HCT116 (cell line): ENCODE measurements around the gene CDC42BPB. TPM values are rescaled to one million over a fixed set of nuclear protein-coding genes. Genes with fewer than 3 reads are reported as not detected.

Experiments used
- ATAC-seq: fragments of 200-7000 bp; cut with Tn5 transposase; 2 replicates; pipeline ENCODE4 v1.9.1; 2020; ENCODE audit warnings: mild to moderate bottlenecking, moderate library complexity
- BruUV-seq: library from RNA; stranded (reverse); fragments of 400-500 nt; replicated peaks from 2 replicates; lab custom pipeline; 2021; lab: Mats Ljungman, UMichigan
- CTCF ChIA-PET: fragments of 300-600 bp; sonication (Branson Sonifier 250); formaldehyde crosslinking; loops from one replicate; lab custom pipeline; 2021; ENCODE audit warnings: antibody characterized with exemption; lab: Charles Lee
- POLR2A ChIA-PET: fragments of 300-600, 350-600 bp; sonication (Branson Sonifier 250); formaldehyde crosslinking; loops from one replicate; lab custom pipeline; 2021; ENCODE audit warnings: antibody characterized with exemption; lab: Charles Lee
- RAD21 ChIA-PET, 2 experiments: fragments of 300-600 bp; sonication (Branson Sonifier 250); formaldehyde crosslinking; loops; one replicate each; lab custom pipeline; 2023; ENCODE audit warnings: low total read pairs in 2 of 2; ENCODE audit not compliant: uncharacterized antibody in 2 of 2, unreplicated experiment in 2 of 2, low non-redundant PET in 1 of 2; lab: Charles Lee
- DNase-seq: peaks from one replicate; pipeline ENCODE4 v3.0.0-alpha.2; 2010; ENCODE audit warnings: low read depth, low spot score
- H2AFZ ChIP-seq: fragments of 200-600 bp; shearing (Covaris generic), sonication (generic); 2 replicates; pipeline ENCODE4 v1.6.1; 2017; ENCODE audit warnings: low read depth, mixed run types, mixed read lengths, antibody characterized with exemption, low read length; ENCODE audit not compliant: poor library complexity, severe bottlenecking
- H3K27ac ChIP-seq: 2 replicates; pipeline ENCODE4 v1.5.1; 2012; ENCODE audit warnings: low read depth, low read length
- H3K27me3 ChIP-seq: fragments of 200-600 bp; sonication (generic); 2 replicates; pipeline ENCODE4 v1.6.1; 2016; ENCODE audit warnings: mixed run types, low read length, mixed read lengths; ENCODE audit not compliant: insufficient read depth
- H3K36me3 ChIP-seq, 2 experiments: fragments of 200-500 bp in 1 of 2; fragments of 200-600 bp in 1 of 2; sonication (Bioruptor generic) in 1 of 2; sonication (generic) in 1 of 2; 2 replicates each; pipeline versions ENCODE4 v1.5.1 to v1.6.1; 2014 to 2016; ENCODE audit warnings: low read length in 2 of 2, inconsistent platforms in 1 of 2, mixed read lengths in 1 of 2, mixed run types in 1 of 2; ENCODE audit not compliant: insufficient read depth in 2 of 2, control insufficient read depth in 1 of 2
- H3K4me1 ChIP-seq, 2 experiments: fragments of 200-600 bp in 1 of 2; sonication (generic) in 1 of 2; 2 replicates each; pipeline versions ENCODE4 v1.5.1 to v1.6.1; 2012 to 2017; ENCODE audit warnings: low read length in 2 of 2, inconsistent platforms in 1 of 2, mild to moderate bottlenecking in 1 of 2, mixed read lengths in 1 of 2, mixed run types in 1 of 2, moderate library complexity in 1 of 2; ENCODE audit not compliant: insufficient read depth in 2 of 2, control insufficient read depth in 1 of 2
- H3K4me2 ChIP-seq: fragments of 200-600 bp; sonication (generic); 2 replicates; pipeline ENCODE4 v1.6.1; 2017; ENCODE audit warnings: mixed run types, low read length, mixed read lengths
- H3K4me3 ChIP-seq, 2 experiments: fragments of 200-600 bp in 1 of 2; sonication (generic) in 1 of 2; replicated peaks in 1 of 2; 2 replicates each; pipeline ENCODE4 v1.5.1; 2011 to 2016; ENCODE audit warnings: low read length in 2 of 2, control low read depth in 1 of 2, low read depth in 1 of 2, mild to moderate bottlenecking in 1 of 2, mixed read lengths in 1 of 2, mixed run types in 1 of 2
- H3K79me2 ChIP-seq: fragments of 200-600 bp; sonication (generic); 2 replicates; pipeline ENCODE4 v1.6.1; 2017; ENCODE audit warnings: mild to moderate bottlenecking, mixed run types, low read length, moderate library complexity, mixed read lengths; ENCODE audit not compliant: insufficient read depth
- H3K9ac ChIP-seq: fragments of 200-600 bp; sonication (generic); 2 replicates; pipeline ENCODE4 v1.6.1; 2016; ENCODE audit warnings: low read length, mixed read lengths
- H3K9me2 ChIP-seq: fragments of 200-600 bp; sonication (generic), shearing (Covaris generic); 2 replicates; pipeline ENCODE4 v1.6.1; 2017; ENCODE audit warnings: mixed run types, mild to moderate bottlenecking, moderate library complexity; ENCODE audit not compliant: insufficient read depth
- H3K9me3 ChIP-seq, 2 experiments: fragments of 200-500 bp in 1 of 2; fragments of 200-600 bp in 1 of 2; sonication (Bioruptor generic) in 1 of 2; sonication (generic) in 1 of 2; 2 replicates each; pipeline ENCODE4 v1.6.1; 2014 to 2017; ENCODE audit warnings: low read length in 2 of 2, mixed read lengths in 2 of 2, inconsistent platforms in 1 of 2, low read depth in 1 of 2, mild to moderate bottlenecking in 1 of 2, mixed run types in 1 of 2, moderate library complexity in 1 of 2; ENCODE audit not compliant: control insufficient read depth in 1 of 2, insufficient read depth in 1 of 2
- H4K20me1 ChIP-seq: fragments of 200-600 bp; sonication (generic), shearing (Covaris generic); 2 replicates; pipeline ENCODE4 v1.6.1; 2017; ENCODE audit warnings: mixed run types, mild to moderate bottlenecking, moderate library complexity; ENCODE audit not compliant: insufficient read depth
- CBX3 ChIP-seq: IDR thresholded peaks from 2 replicates; pipeline ENCODE4 v1.6.1; 2012; ENCODE audit warnings: low read depth
- CEBPB ChIP-seq: IDR thresholded peaks from 2 replicates; pipeline ENCODE4 v1.6.1; 2012; ENCODE audit warnings: low read depth
- CTCF ChIP-seq, 3 experiments: fragments of 200-600 bp in 1 of 3; sonication (generic) in 1 of 3; IDR thresholded peaks in 2 of 3; conservative IDR thresholded peaks in 1 of 3; 2 replicates each; pipeline ENCODE4 v1.5.1; 2012 to 2017; ENCODE audit warnings: low read depth in 2 of 3, low read length in 2 of 3, antibody characterized with exemption in 1 of 3, borderline replicate concordance in 1 of 3, control low read depth in 1 of 3, mild to moderate bottlenecking in 1 of 3, mixed read lengths in 1 of 3, mixed run types in 1 of 3, moderate library complexity in 1 of 3; ENCODE audit not compliant: insufficient read depth in 1 of 3
- EZH2 ChIP-seq: fragments of 200-600 bp; sonication (generic); IDR thresholded peaks from 2 replicates; pipeline ENCODE4 v1.6.1; 2017; ENCODE audit warnings: antibody characterized with exemption, mixed run types
- EZH2phosphoT487 ChIP-seq: fragments of 200-600 bp; IDR thresholded peaks from 2 replicates; pipeline ENCODE4 v1.6.1; 2018; ENCODE audit warnings: antibody characterized with exemption, borderline replicate concordance
- FOSL1 ChIP-seq: IDR thresholded peaks from 2 replicates; pipeline ENCODE4 v1.6.1; 2012; ENCODE audit warnings: low read depth
- MAX ChIP-seq: IDR thresholded peaks from 2 replicates; pipeline ENCODE4 v1.6.1; 2012
- POLR2A ChIP-seq: IDR thresholded peaks from 2 replicates; pipeline ENCODE4 v1.7.0; 2011; ENCODE audit warnings: borderline replicate concordance; ENCODE audit not compliant: insufficient read depth, insufficient read length; ENCODE audit errors: extremely low read depth
- RAD21 ChIP-seq: IDR thresholded peaks from 2 replicates; pipeline ENCODE4 v1.6.1; 2012; ENCODE audit warnings: low read depth, mild to moderate bottlenecking
- REST ChIP-seq: IDR thresholded peaks from 2 replicates; pipeline ENCODE4 v1.6.1; 2012; ENCODE audit warnings: low read depth
- SIN3A ChIP-seq: IDR thresholded peaks from 2 replicates; pipeline ENCODE4 v1.6.1; 2012; ENCODE audit warnings: low read depth
- SP1 ChIP-seq: IDR thresholded peaks from 2 replicates; pipeline ENCODE4 v1.6.1; 2012; ENCODE audit warnings: low read depth
- intact Hi-C: fragments of 100-400 bp; cut with micrococcal nuclease; formaldehyde crosslinking; loops from 2 replicates; pipeline ENCODE4 v1.10.0; 2022
- total RNA-seq: library from RNA; stranded (reverse); gene quantifications from one replicate; pipeline ENCODE4 v1.2.1, GENCODE V29; 2021; ENCODE audit not compliant: unreplicated experiment

CDC42BPB gene
- total RNA-seq, 1 experiment from 2014 or later, result 85.6 TPM

- peaks cover 33% of the 10 kb centered on the region for H3K79me2 ChIP-seq
- ChIA-PET CTCF (no interaction called here), RAD21 (no interaction called here), POLR2A (no interaction called here)
- H2AFZ ChIP-seq, result no peak overlapping the region
- H3K36me3 ChIP-seq, result peaks cover 5 to 11% of the 10 kb centered on the region in 2 experiments; a peak in 3 of 4 replicates
- ATAC-seq (no peak), DNase-seq (no peak)
- H3K27me3 ChIP-seq, result no peaks in the 10 kb centered on the region
- no TSS peak for BruUV-seq
- H3K9me2 ChIP-seq, result no peaks in the 10 kb centered on the region
- H4K20me1 ChIP-seq, result no peaks in the 10 kb centered on the region
- no peak overlapping the region for H3K4me2 ChIP-seq
- no peak overlapping the region for H3K9ac ChIP-seq
- H3K9me3 ChIP-seq, result no peaks in the 10 kb centered on the region
- TF ChIP-seq EZH2phosphoT487 (no peak), SIN3A (no peak), FOSL1 (no peak)
- intact Hi-C loops, result no loop called here
- H3K4me3 ChIP-seq, result no peak overlapping the region
- peaks cover 24 to 33% of the 10 kb centered on the region in 2 experiments for H3K4me1 ChIP-seq
- no peak overlapping the region for H3K27ac ChIP-seq
Measured at GRCh38 chr14:103006991-103007520, 50.3 kb downstream of the CDC42BPB start.

GRCh38 chr14:103006106-103006505 lies 51.2 kb downstream of the CDC42BPB start:
- ATAC-seq (no peak), DNase-seq (no peak)
- Histone ChIP-seq H3K4me3 (no peak overlapping the region), H3K27ac (no peak overlapping the region), H3K9me2 (no peaks in the 10 kb centered on the region), H3K36me3 (peaks cover 7 to 11% of the 10 kb centered on the region in 2 experiments; a peak in 3 of 4 replicates), H3K9me3 (no peaks in the 10 kb centered on the region), H3K4me1 (peaks cover 14 to 24% of the 10 kb centered on the region in 2 experiments), H3K4me2 (no peak overlapping the region), H3K9ac (no peak overlapping the region), H3K79me2 (peaks cover 30% of the 10 kb centered on the region), H3K27me3 (no peaks in the 10 kb centered on the region), H2AFZ (no peak overlapping the region), H4K20me1 (no peaks in the 10 kb centered on the region)
- RAD21 ChIA-PET, result no interaction called here
- no TSS peak for BruUV-seq
- POLR2A ChIA-PET, result no interaction called here
- CTCF ChIA-PET, result no interaction called here
- intact Hi-C loops, result no loop called here
- TF ChIP-seq CEBPB (no peak), SP1 (no peak), RAD21 (no peak), REST (no peak), EZH2 (no peak), SIN3A (no peak), FOSL1 (no peak), MAX (no peak), CTCF (IDR thresholded peaks at IDR 0.05 in 2 of 3, conservative IDR thresholded peaks at IDR 0.05 in 1 of 3; ENCODE audit: borderline replicate concordance in 1 of 3, insufficient read depth in 1 of 3, low read depth in 2 of 3, low read length in 2 of 3) (no peak), POLR2A (no peak), CBX3 (no peak)
